Measurements from ENCODE around the gene MTAP.
"Not testable (repeated sequence)": the region's sequence is repeated elsewhere in the genome, so short reads cannot be mapped to it uniquely, and the experiment has no call there.

The MTAP gene

GRCh38 chr9:21941337-21941995, 139.0 kb downstream of the MTAP start:
- TF ChIP-seq ZNF274 (IDR thresholded peaks at IDR 0.05; ENCODE audit: low read depth, low read length): no peak
- H3K4me3 ChIP-seq (ENCODE audit: low read length): no peak overlapping the region

GRCh38 chr9:21943464-21943863, 141.0 kb downstream of the MTAP start:
- no peak for TF ChIP-seq ZNF274 (IDR thresholded peaks at IDR 0.05; ENCODE audit: low read depth, low read length)
- no peak overlapping the region for H3K4me3 ChIP-seq (ENCODE audit: low read length)

- no peak overlapping the region for H3K4me3 ChIP-seq (ENCODE audit: low read length)
- TF ChIP-seq ZNF274 (IDR thresholded peaks at IDR 0.05; ENCODE audit: low read depth, low read length): no peak
Observed at GRCh38 chr9:21945606-21946005, 143.2 kb downstream of the MTAP start.

GRCh38 chr9:21958833-21959232, 156.4 kb downstream of the MTAP start:
- TF ChIP-seq ZNF274 (IDR thresholded peaks at IDR 0.05; ENCODE audit: low read depth, low read length): no peak
- H3K4me3 ChIP-seq (ENCODE audit: low read length): no peak overlapping the region

- H3K4me3 ChIP-seq (ENCODE audit: low read length): not testable (repeated sequence)
Observed at GRCh38 chr9:21959268-21959667, 156.8 kb downstream of the MTAP start.

- TF ChIP-seq ZNF274 (IDR thresholded peaks at IDR 0.05; ENCODE audit: low read depth, low read length): no peak
- no peak overlapping the region for H3K4me3 ChIP-seq (ENCODE audit: low read length)
Observed at GRCh38 chr9:21961569-21961968, 159.1 kb downstream of the MTAP start.

GRCh38 chr9:21964925-21965385, 162.5 kb downstream of the MTAP start:
- TF ChIP-seq ZNF274 (IDR thresholded peaks at IDR 0.05; ENCODE audit: low read depth, low read length): no peak
- peak overlapping the region; percentile 10; the same call in 1 of the 2 replicates for H3K4me3 ChIP-seq (ENCODE audit: low read length)

- peak overlapping the region; percentile 10; the same call in 1 of the 2 replicates for H3K4me3 ChIP-seq (ENCODE audit: low read length)
- no peak for TF ChIP-seq ZNF274 (IDR thresholded peaks at IDR 0.05; ENCODE audit: low read depth, low read length)
Observed at GRCh38 chr9:21965401-21965951, 163.0 kb downstream of the MTAP start.

- H3K4me3 ChIP-seq (ENCODE audit: low read length): no peak overlapping the region
- no peak for TF ChIP-seq ZNF274 (IDR thresholded peaks at IDR 0.05; ENCODE audit: low read depth, low read length)
Observed at GRCh38 chr9:21966140-21966851, 163.9 kb downstream of the MTAP start.

- TF ChIP-seq ZNF274 (IDR thresholded peaks at IDR 0.05; ENCODE audit: low read depth, low read length): no peak
- no peak overlapping the region for H3K4me3 ChIP-seq (ENCODE audit: low read length)
Observed at GRCh38 chr9:21967169-21967568, 164.7 kb downstream of the MTAP start.

- H3K4me3 ChIP-seq (ENCODE audit: low read length): no peak overlapping the region
- TF ChIP-seq ZNF274 (IDR thresholded peaks at IDR 0.05; ENCODE audit: low read depth, low read length): no peak
Observed at GRCh38 chr9:21967702-21968101, 165.3 kb downstream of the MTAP start.

- H3K4me3 ChIP-seq (ENCODE audit: low read length): no peak overlapping the region; the same call in 1 of the 2 replicates
- TF ChIP-seq ZNF274 (IDR thresholded peaks at IDR 0.05; ENCODE audit: low read depth, low read length): no peak
Observed at GRCh38 chr9:21968331-21969010, 166.0 kb downstream of the MTAP start.

GRCh38 chr9:21969011-21969940, 166.8 kb downstream of the MTAP start:
- TF ChIP-seq ZNF274 (IDR thresholded peaks at IDR 0.05; ENCODE audit: low read depth, low read length): no peak

More at GRCh38 chr9:21969011-21969940, 166.8 kb downstream of the MTAP start:
- H3K4me3 ChIP-seq (ENCODE audit: low read length): no peak overlapping the region

Measured in GM08714 (cell line).